SK-N-SH (cell line): ENCODE measurements around the gene F8.
"Not testable (repeated sequence)": the region's sequence is repeated elsewhere in the genome, so short reads cannot be mapped to it uniquely, and the experiment has no call there.

Experiments
- CTCF ChIP-seq: fragments of 200-600 bp; sonication (generic); IDR thresholded peaks from 2 replicates; pipeline ENCODE4 v1.6.1; 2017; ENCODE audit warnings: antibody characterized with exemption, mild to moderate bottlenecking, moderate library complexity
- FOSL2 ChIP-seq: IDR thresholded peaks from 2 replicates; pipeline ENCODE4 v1.4.0; 2012; ENCODE audit warnings: low read depth, mild to moderate bottlenecking, moderate library complexity, borderline replicate concordance
- PBX3 ChIP-seq: IDR thresholded peaks from 2 replicates; pipeline ENCODE4; 2012
- REST ChIP-seq: IDR thresholded peaks from 2 replicates; pipeline ENCODE4 v1.6.1; 2012; ENCODE audit warnings: mild to moderate bottlenecking, low read depth, low read length, moderate library complexity
- USF2 ChIP-seq: fragments of 150-350 bp; IDR thresholded peaks from 2 replicates; pipeline ENCODE4 v1.6.1; 2017; ENCODE audit warnings: antibody characterized with exemption, low read length, low read depth, borderline replicate concordance

- not testable (repeated sequence) for TF ChIP-seq FOSL2, CTCF, USF2, PBX3, REST
These were observed 154.0 kb downstream of the F8 start for GRCh38 chrX:154868522-154868921.
